ENCODE measurements around the gene CCDC192.
A peak's percentile ranks its signal among the peaks of the same experiment; 100 is the strongest.

The CCDC192 gene

DNA sequence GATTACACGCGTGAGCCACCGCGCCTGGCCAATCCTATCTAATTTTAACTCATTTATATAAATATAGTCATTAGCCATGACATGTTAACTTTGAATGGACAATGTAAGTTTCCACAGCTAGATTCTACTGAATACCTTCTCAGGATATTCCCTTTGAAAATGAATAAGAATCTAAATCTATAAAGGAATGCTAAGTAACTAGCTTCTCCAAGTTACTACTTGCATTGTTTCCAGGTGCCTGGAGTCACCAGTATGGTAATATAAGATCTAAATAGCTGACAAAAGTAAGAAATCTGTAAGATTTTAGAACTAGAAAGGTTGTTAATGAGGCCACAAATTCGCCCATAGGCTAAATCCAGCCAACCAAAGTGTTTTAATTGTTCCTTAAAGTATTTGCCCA, 191.3 kb downstream of the CCDC192 start:
- no peak overlapping the region for H3K4me3 ChIP-seq (ENCODE audit: low read depth, low read length)
- DNase-seq (ENCODE audit: low read depth), result no peak
- no peak for TF ChIP-seq CTCF (conservative IDR thresholded peaks at IDR 0.05; ENCODE audit: low read depth, low read length)

DNA sequence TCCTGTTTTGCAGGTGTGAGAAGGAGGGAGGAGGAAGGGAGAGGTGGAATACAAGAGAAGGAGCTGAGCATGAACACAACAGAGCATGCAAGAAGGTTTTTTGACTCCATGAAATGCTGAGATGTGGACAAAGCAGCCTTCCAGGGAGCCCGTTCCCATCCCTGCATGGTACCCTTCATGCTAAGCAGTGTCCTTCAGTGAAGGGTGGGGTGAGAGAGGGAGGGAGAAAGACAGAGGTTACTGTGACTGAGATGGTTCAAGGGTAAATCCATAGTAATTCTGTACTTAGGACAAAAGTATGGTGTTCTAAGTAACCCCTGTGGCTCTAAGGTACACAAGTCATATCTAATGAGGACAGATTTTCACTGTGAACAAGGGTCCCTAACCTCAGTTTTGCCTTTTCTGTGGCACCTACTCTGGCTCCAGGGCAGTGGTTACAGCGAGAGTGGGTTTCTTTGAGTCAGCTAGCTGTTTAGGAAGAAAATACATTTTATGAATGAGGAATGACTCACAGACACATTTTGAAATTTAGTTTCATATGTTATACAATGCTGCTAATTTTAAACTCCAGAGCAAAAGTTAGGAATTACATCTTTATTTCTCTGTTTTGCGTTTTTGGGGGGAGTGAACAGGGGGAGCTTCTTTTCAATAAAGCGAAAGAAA, 195.5 kb downstream of the CCDC192 start:
- DNase-seq (ENCODE audit: low read depth), result peak; percentile 36

GRCh38 chr5:127899214-127899610, 196.0 kb downstream of the CCDC192 start:
- DNase-seq (ENCODE audit: low read depth), result no peak
- no peak overlapping the region for H3K4me3 ChIP-seq (ENCODE audit: low read depth, low read length)
- TF ChIP-seq CTCF (conservative IDR thresholded peaks at IDR 0.05; ENCODE audit: low read depth, low read length), result no peak

More for the DNA sequence above, 195.5 kb downstream of the CCDC192 start:
- no peak for TF ChIP-seq CTCF (conservative IDR thresholded peaks at IDR 0.05; ENCODE audit: low read depth, low read length)
- H3K4me3 ChIP-seq (ENCODE audit: low read depth, low read length), result no peak overlapping the region

- no peak for DNase-seq (ENCODE audit: low read depth)
- H3K4me3 ChIP-seq (ENCODE audit: low read depth, low read length), result no peak overlapping the region
- no peak for TF ChIP-seq CTCF (conservative IDR thresholded peaks at IDR 0.05; ENCODE audit: low read depth, low read length)
These were observed 203.5 kb downstream of the CCDC192 start for GRCh38 chr5:127906562-127907204.

- no peak for DNase-seq (ENCODE audit: low read depth)
- TF ChIP-seq CTCF (conservative IDR thresholded peaks at IDR 0.05; ENCODE audit: low read depth, low read length), result no peak
- H3K4me3 ChIP-seq (ENCODE audit: low read depth, low read length), result no peak overlapping the region
These were observed 204.7 kb downstream of the CCDC192 start for GRCh38 chr5:127907907-127908306.

- TF ChIP-seq CTCF (conservative IDR thresholded peaks at IDR 0.05; ENCODE audit: low read depth, low read length), result peak; percentile 87
- peak; percentile 83 for DNase-seq (ENCODE audit: low read depth)
- no peak overlapping the region for H3K4me3 ChIP-seq (ENCODE audit: low read depth, low read length)
These were observed 205.9 kb downstream of the CCDC192 start for GRCh38 chr5:127909066-127909465.

DNA sequence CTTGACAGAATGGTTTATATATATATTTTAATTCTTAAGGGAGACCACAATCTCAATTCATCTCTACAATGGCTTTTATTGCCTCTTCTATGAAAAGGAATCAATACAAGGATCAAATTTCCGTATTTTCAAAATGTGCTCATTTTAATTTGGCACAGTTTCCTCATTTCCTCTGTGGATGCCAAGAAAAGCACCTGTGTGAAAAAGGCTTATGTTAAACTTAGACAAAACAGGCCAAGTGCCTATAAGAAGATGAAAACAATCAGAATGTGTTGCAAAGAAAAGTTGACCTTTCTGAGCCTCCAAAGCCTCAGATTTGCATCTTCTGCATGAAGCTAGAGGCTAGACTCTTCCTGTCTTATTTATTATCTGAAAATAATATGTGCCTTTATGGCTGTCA, 206.6 kb downstream of the CCDC192 start:
- H3K4me3 ChIP-seq (ENCODE audit: low read depth, low read length), result no peak overlapping the region
- TF ChIP-seq CTCF (conservative IDR thresholded peaks at IDR 0.05; ENCODE audit: low read depth, low read length), result no peak
- no peak for DNase-seq (ENCODE audit: low read depth)

Measured in choroid plexus epithelial cell (primary cell).